Measurements from ENCODE around the gene SRPK2.
"Not testable (repeated sequence)": the region's sequence is repeated elsewhere in the genome, so short reads cannot be mapped to it uniquely, and the experiment has no call there.

Gene SRPK2

GRCh38 chr7:105388356-105389087, at the start of gene SRPK2:
SRPK2 (minus strand) TSS chr7:105388921.
- peak; percentile 53 to 74 (median 54) for DNase-seq (ENCODE audit: low read depth in 2 of 3, low spot score in 1 of 3)

- DNase-seq (ENCODE audit: low read depth in 2 of 3, low spot score in 1 of 3): no peak
Measured at GRCh38 chr7:105438254-105438653, 49.5 kb upstream of the SRPK2 start.

GRCh38 chr7:105437356-105437755, 48.6 kb upstream of the SRPK2 start:
- not testable (repeated sequence) for DNase-seq (ENCODE audit: low read depth in 2 of 3, low spot score in 1 of 3)

GRCh38 chr7:105429746-105430612, 41.3 kb upstream of the SRPK2 start:
- DNase-seq (ENCODE audit: low read depth in 2 of 3, low spot score in 1 of 3): peak in 2 of 3 donors; percentile 19 to 46

GRCh38 chr7:105426606-105427146, 38.0 kb upstream of the SRPK2 start:
- DNase-seq (ENCODE audit: low read depth in 2 of 3, low spot score in 1 of 3): peak in 1 of 3 donors; percentile 28

- no peak for DNase-seq (ENCODE audit: low read depth in 2 of 3, low spot score in 1 of 3)
Measured at GRCh38 chr7:105423987-105424386, 35.3 kb upstream of the SRPK2 start.

- no peak for DNase-seq (ENCODE audit: low read depth in 2 of 3, low spot score in 1 of 3)
Measured at GRCh38 chr7:105413887-105414437, 25.2 kb upstream of the SRPK2 start.

GRCh38 chr7:105410774-105411173, 22.1 kb upstream of the SRPK2 start:
- DNase-seq (ENCODE audit: low read depth in 2 of 3, low spot score in 1 of 3): not testable (repeated sequence)

GRCh38 chr7:105409775-105410174, 21.1 kb upstream of the SRPK2 start:
- DNase-seq (ENCODE audit: low read depth in 2 of 3, low spot score in 1 of 3): not testable (repeated sequence)

GRCh38 chr7:105408791-105409410, 20.2 kb upstream of the SRPK2 start:
- no peak for DNase-seq (ENCODE audit: low read depth in 2 of 3, low spot score in 1 of 3)

- DNase-seq (ENCODE audit: low read depth in 2 of 3, low spot score in 1 of 3): no peak
Measured at GRCh38 chr7:105403128-105403527, 14.4 kb upstream of the SRPK2 start.

- DNase-seq (ENCODE audit: low read depth in 2 of 3, low spot score in 1 of 3): no peak
Measured at GRCh38 chr7:105402221-105403095, 13.7 kb upstream of the SRPK2 start.

- DNase-seq (ENCODE audit: low read depth in 2 of 3, low spot score in 1 of 3): no peak
Measured at GRCh38 chr7:105399043-105399725, 10.5 kb upstream of the SRPK2 start.

- no peak for DNase-seq (ENCODE audit: low read depth in 2 of 3, low spot score in 1 of 3)
Measured at GRCh38 chr7:105396566-105396965, 7.8 kb upstream of the SRPK2 start.

GRCh38 chr7:105391429-105391828, 2.7 kb upstream of the SRPK2 start:
- DNase-seq (ENCODE audit: low read depth in 2 of 3, low spot score in 1 of 3): no peak

GRCh38 chr7:105389889-105390288, 1.2 kb upstream of the SRPK2 start:
- no peak for DNase-seq (ENCODE audit: low read depth in 2 of 3, low spot score in 1 of 3)

- DNase-seq (ENCODE audit: low read depth in 2 of 3, low spot score in 1 of 3): peak in 2 of 3 donors; percentile 8 to 21
Measured at GRCh38 chr7:105389088-105389650, 448 bp upstream of the SRPK2 start.

GRCh38 chr7:105387508-105388355, 989 bp downstream of the SRPK2 start:
- peak; percentile 19 to 23 (median 23) for DNase-seq (ENCODE audit: low read depth in 2 of 3, low spot score in 1 of 3)

Measured in stimulated activated CD4-positive, alpha-beta T cell treated with anti-CD3 and anti-CD28 coated beads, Interleukin-12 subunit alpha, Interleukin-12 subunit beta, amount 100 ng/mL, for 48 hours (primary cell).